HL-60 (cell line): ENCODE results near the gene TSPAN1.

Experiments
- DNase-seq, 2 experiments: peaks; one replicate each; pipeline ENCODE4 v3.0.0-alpha.2; 2010 to 2020; ENCODE audit warnings: low read depth in 1 of 2, low spot score in 1 of 2
- H3K27ac ChIP-seq: fragments of 250-450 bp; sonication (Bioruptor Pico); replicated peaks from 2 replicates; pipeline ENCODE4 v1.5.1; 2020; ENCODE audit warnings: mild to moderate bottlenecking, moderate library complexity
- H3K27me3 ChIP-seq: fragments of 250-450 bp; sonication (Bioruptor Pico); 2 replicates; pipeline ENCODE4 v1.5.1; 2021; ENCODE audit warnings: mild to moderate bottlenecking, moderate library complexity; ENCODE audit not compliant: insufficient read depth, poor library complexity, severe bottlenecking
- H3K4me3 ChIP-seq: replicated peaks from 2 replicates; pipeline ENCODE4 v1.5.1; 2011; ENCODE audit warnings: mild to moderate bottlenecking, control low read depth, low read length; ENCODE audit not compliant: insufficient read depth
- GABPA ChIP-seq: IDR thresholded peaks from 2 replicates; pipeline ENCODE4 v1.6.1; 2012; ENCODE audit warnings: low read depth
- POLR2AphosphoS5 ChIP-seq: IDR thresholded peaks from 2 replicates; pipeline ENCODE4 v1.6.1; 2012; ENCODE audit warnings: low read depth
- SPI1 ChIP-seq: IDR thresholded peaks from 2 replicates; pipeline ENCODE4 v1.6.1; 2012; ENCODE audit warnings: low read depth, mild to moderate bottlenecking, borderline replicate concordance
- TF ChIP-seq, protein P1 (sequence below): IDR thresholded peaks from 2 replicates; pipeline ENCODE4 v1.6.1; 2012; ENCODE audit warnings: low read depth; ENCODE audit not compliant: insufficient replicate concordance
- TF ChIP-seq, protein P2 (sequence below): IDR thresholded peaks from one replicate; pipeline ENCODE4 v1.5.1; 2011; ENCODE audit warnings: low read length, control low read depth, inconsistent platforms; ENCODE audit not compliant: insufficient read depth

TSPAN1 gene

DNA sequence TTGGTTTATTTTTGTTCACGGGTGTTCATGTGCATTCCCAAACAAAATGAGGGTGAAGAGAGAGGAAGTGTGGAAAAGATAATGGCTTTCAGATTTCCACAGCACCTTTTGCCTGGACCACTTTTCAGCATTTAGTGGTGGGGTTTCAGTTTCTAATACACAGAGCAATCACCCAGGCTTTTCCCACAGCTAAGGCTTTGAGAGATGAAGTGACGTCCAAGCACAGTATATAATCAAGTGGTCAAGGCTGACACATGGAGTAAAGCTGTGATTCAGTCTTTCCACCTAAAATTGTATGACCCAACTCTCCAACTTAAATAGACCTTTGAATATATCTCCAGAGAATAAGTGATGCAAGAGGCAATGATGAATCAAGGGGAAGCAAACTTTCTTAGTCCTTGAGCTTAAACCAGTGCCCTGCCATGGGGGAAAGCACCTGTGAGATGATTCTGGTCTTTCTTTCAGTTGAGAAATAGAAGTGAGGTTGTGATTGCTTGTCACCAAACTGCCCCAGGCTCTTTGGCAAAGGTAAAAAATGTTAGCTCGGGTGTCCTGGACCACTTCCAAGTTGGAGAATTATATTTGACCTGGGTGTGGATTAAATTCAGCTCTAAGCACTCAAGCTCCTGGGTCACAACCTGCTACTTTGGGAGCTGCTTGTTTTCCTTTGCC, 40.1 kb upstream of the TSPAN1 start:
- no peaks in the 10 kb centered on the region for H3K27me3 ChIP-seq
- no peak for TF ChIP-seq SPI1
- TF ChIP-seq, protein P1, sequence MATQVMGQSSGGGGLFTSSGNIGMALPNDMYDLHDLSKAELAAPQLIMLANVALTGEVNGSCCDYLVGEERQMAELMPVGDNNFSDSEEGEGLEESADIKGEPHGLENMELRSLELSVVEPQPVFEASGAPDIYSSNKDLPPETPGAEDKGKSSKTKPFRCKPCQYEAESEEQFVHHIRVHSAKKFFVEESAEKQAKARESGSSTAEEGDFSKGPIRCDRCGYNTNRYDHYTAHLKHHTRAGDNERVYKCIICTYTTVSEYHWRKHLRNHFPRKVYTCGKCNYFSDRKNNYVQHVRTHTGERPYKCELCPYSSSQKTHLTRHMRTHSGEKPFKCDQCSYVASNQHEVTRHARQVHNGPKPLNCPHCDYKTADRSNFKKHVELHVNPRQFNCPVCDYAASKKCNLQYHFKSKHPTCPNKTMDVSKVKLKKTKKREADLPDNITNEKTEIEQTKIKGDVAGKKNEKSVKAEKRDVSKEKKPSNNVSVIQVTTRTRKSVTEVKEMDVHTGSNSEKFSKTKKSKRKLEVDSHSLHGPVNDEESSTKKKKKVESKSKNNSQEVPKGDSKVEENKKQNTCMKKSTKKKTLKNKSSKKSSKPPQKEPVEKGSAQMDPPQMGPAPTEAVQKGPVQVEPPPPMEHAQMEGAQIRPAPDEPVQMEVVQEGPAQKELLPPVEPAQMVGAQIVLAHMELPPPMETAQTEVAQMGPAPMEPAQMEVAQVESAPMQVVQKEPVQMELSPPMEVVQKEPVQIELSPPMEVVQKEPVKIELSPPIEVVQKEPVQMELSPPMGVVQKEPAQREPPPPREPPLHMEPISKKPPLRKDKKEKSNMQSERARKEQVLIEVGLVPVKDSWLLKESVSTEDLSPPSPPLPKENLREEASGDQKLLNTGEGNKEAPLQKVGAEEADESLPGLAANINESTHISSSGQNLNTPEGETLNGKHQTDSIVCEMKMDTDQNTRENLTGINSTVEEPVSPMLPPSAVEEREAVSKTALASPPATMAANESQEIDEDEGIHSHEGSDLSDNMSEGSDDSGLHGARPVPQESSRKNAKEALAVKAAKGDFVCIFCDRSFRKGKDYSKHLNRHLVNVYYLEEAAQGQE = no peak
- TF ChIP-seq GABPA = no peak
- TF ChIP-seq POLR2AphosphoS5 = no peak
- TF ChIP-seq, protein P2, sequence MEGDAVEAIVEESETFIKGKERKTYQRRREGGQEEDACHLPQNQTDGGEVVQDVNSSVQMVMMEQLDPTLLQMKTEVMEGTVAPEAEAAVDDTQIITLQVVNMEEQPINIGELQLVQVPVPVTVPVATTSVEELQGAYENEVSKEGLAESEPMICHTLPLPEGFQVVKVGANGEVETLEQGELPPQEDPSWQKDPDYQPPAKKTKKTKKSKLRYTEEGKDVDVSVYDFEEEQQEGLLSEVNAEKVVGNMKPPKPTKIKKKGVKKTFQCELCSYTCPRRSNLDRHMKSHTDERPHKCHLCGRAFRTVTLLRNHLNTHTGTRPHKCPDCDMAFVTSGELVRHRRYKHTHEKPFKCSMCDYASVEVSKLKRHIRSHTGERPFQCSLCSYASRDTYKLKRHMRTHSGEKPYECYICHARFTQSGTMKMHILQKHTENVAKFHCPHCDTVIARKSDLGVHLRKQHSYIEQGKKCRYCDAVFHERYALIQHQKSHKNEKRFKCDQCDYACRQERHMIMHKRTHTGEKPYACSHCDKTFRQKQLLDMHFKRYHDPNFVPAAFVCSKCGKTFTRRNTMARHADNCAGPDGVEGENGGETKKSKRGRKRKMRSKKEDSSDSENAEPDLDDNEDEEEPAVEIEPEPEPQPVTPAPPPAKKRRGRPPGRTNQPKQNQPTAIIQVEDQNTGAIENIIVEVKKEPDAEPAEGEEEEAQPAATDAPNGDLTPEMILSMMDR = no peak
- no peak overlapping the region for H3K4me3 ChIP-seq
- DNase-seq = peak in 1 of 2 experiments; percentile 64
- H3K27ac ChIP-seq = no peak overlapping the region

DNA sequence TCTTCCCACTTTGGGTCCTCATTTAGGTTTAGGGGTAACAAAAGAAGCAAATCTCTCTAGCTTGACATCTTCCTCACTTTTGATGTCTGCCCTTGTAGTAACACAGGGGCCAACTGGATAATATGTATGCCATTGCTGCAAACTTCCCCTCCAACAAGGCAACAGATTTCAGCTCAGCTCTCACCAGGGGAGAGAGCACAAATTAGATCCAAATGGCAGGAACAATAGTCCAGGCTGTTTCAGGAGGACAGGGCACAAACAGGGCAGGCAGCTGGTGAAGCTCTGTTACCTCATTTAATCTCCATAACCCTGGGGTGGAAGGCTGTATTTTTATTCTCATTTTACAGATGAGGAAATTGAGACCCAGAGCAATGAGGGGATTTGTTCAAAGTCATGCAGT, 38.2 kb upstream of the TSPAN1 start:
- TF ChIP-seq, protein P2 = no peak
- no peak for TF ChIP-seq SPI1
- no peak for TF ChIP-seq GABPA
- TF ChIP-seq, protein P1 = no peak
- no peak for TF ChIP-seq POLR2AphosphoS5
- no peaks in the 10 kb centered on the region for H3K27me3 ChIP-seq
- no peak for DNase-seq
- no peak overlapping the region for H3K27ac ChIP-seq
- no peak overlapping the region for H3K4me3 ChIP-seq

DNA sequence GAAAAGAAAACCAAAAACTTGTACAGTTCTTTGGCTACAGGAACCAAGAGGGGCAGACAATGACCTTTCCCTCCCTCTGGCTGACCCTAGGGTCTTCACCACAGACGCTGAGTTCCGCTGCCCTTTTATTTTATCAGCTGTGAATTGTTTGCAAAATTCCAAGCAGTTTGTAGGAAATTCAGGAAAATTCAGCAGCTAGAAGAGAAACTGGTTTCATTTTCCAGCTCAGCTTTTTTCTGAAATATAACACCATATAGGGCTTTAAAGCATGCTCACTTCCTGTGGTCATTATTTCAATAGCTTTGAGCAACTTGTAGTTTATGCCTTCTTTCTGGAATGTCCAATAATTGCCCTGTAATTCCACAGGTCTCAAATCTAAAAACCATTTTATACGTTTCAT, 37.0 kb upstream of the TSPAN1 start:
- Histone ChIP-seq H3K4me3 (no peak overlapping the region), H3K27me3 (no peaks in the 10 kb centered on the region), H3K27ac (no peak overlapping the region)
- no peak for DNase-seq
- TF ChIP-seq, protein P2 = no peak
- TF ChIP-seq SPI1 = no peak

DNA sequence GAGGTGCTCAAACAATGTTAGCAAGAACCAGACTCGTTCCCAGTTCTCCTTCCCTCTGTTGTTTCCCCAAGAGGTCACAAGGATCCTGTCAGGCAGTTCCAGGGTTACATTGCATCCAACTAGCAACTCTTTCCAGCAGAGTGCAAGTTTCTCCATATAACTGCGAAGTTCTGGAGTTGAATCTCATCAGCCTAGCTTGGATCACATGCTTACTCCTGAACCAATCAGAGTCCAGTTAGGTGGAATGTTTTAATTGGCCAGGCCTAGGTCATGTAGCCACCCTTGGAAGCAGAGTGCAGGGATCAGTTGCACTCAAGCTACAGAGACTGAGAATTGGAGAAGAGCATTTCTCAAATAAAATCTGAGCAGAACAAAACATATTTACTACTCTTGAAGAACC, 26.6 kb upstream of the TSPAN1 start:
- Histone ChIP-seq H3K27ac (no peak overlapping the region), H3K27me3 (no peaks in the 10 kb centered on the region), H3K4me3 (no peak overlapping the region)
- no peak for DNase-seq
- TF ChIP-seq POLR2AphosphoS5 = no peak
- TF ChIP-seq, protein P2 = no peak
- TF ChIP-seq SPI1 = no peak
- TF ChIP-seq, protein P1 = no peak
- no peak for TF ChIP-seq GABPA
